Measurements from ENCODE around the gene PTPRCAP. TPM values are rescaled to one million over a fixed set of nuclear protein-coding genes. Genes with fewer than 3 reads are reported as not detected.
A peak's percentile ranks its signal among the peaks of the same experiment; 100 is the strongest.
"Not testable (repeated sequence)": the region's sequence is repeated elsewhere in the genome, so short reads cannot be mapped to it uniquely, and the experiment has no call there.

Gene PTPRCAP
- 1.7 TPM for total RNA-seq
- long read RNA-seq, partial matches to known transcripts: 1 of 1 reads
- long read RNA-seq, other reads (novel, unspliced or antisense): 0 of 1 reads

- intact Hi-C loops (cut with DNase I): no loop called here
- DNase-seq (ENCODE audit: missing footprints) (no peak), ATAC-seq (no peak)
Measured at GRCh38 chr11:67437082-67437808, at the start of gene PTPRCAP. PTPRCAP (minus strand) TSS chr11:67437682; CDS start chr11:67437619, 63 bp downstream.

- no peak for DNase-seq (ENCODE audit: missing footprints)
- intact Hi-C loops (cut with DNase I): no loop called here
- ATAC-seq: no peak
Measured at GRCh38 chr11:67486481-67487195, 49.2 kb upstream of the PTPRCAP start.

- intact Hi-C loops (cut with DNase I); ATAC-seq; DNase-seq (ENCODE audit: missing footprints): not testable (repeated sequence)
Measured at GRCh38 chr11:67485873-67486361, 48.4 kb upstream of the PTPRCAP start.

- no peak for ATAC-seq
- DNase-seq (ENCODE audit: missing footprints): no peak
- intact Hi-C loops (cut with DNase I): no loop called here
Measured at GRCh38 chr11:67484847-67485311, 47.4 kb upstream of the PTPRCAP start.

GRCh38 chr11:67483831-67484665 lies 46.6 kb upstream of the PTPRCAP start:
- DNase-seq (ENCODE audit: missing footprints) (no peak), ATAC-seq (no peak)
- intact Hi-C loops (cut with DNase I): loop anchor here (2.0 kb wide), 1 partner anchor 21 kb away; the partner anchor contains the start of gene PITPNM1

- peak; percentile 98 for ATAC-seq
- intact Hi-C loops (cut with DNase I): loop anchor here (2.0 kb wide), 1 partner anchor 22 kb away; the partner anchor contains the start of gene PITPNM1
- DNase-seq (ENCODE audit: missing footprints): peak; percentile 97
Measured at GRCh38 chr11:67482827-67483798, 45.6 kb upstream of the PTPRCAP start, which contains the start of gene AIP. AIP (plus strand) TSS chr11:67483026; CDS start chr11:67483159, 133 bp downstream.

- DNase-seq (ENCODE audit: missing footprints) (no peak), ATAC-seq (no peak)
- intact Hi-C loops (cut with DNase I): loop anchor here (2.0 kb wide), 1 partner anchor 22 kb away; the partner anchor contains the start of gene PITPNM1
Measured at GRCh38 chr11:67482275-67482826, 44.9 kb upstream of the PTPRCAP start.

GRCh38 chr11:67477344-67478050 lies 40.0 kb upstream of the PTPRCAP start:
- DNase-seq (ENCODE audit: missing footprints); ATAC-seq; intact Hi-C loops (cut with DNase I): not testable (repeated sequence)

GRCh38 chr11:67476692-67477091 lies 39.2 kb upstream of the PTPRCAP start:
- not testable (repeated sequence) for ATAC-seq; DNase-seq (ENCODE audit: missing footprints)

GRCh38 chr11:67472882-67473281 lies 35.4 kb upstream of the PTPRCAP start:
- ATAC-seq (no peak), DNase-seq (ENCODE audit: missing footprints) (no peak)
- intact Hi-C loops (cut with DNase I): no loop called here

More at GRCh38 chr11:67476692-67477091, 39.2 kb upstream of the PTPRCAP start:
- intact Hi-C loops (cut with DNase I): not testable (repeated sequence)

GRCh38 chr11:67470337-67471002 lies 33.0 kb upstream of the PTPRCAP start:
- no peak for ATAC-seq
- no peak for DNase-seq (ENCODE audit: missing footprints)
- intact Hi-C loops (cut with DNase I): no loop called here

- intact Hi-C loops (cut with DNase I): loop anchor here (1.0 to 5.0 kb wide), 3 partner anchors 27 to 67 kb away; partner anchors contain the start of genes CORO1B, PPP1CA and TBC1D10C
- ATAC-seq (no peak), DNase-seq (ENCODE audit: missing footprints) (no peak)
Measured at GRCh38 chr11:67469508-67469811, 32.0 kb upstream of the PTPRCAP start.

- DNase-seq (ENCODE audit: missing footprints) (peak; percentile 97), ATAC-seq (peak; percentile 95)
- intact Hi-C loops (cut with DNase I): loop anchor here (1.0 to 5.0 kb wide), 3 partner anchors 26 to 67 kb away; partner anchors contain the start of genes CORO1B, PPP1CA and TBC1D10C
Measured at GRCh38 chr11:67468759-67469507, 31.5 kb upstream of the PTPRCAP start, which contains the start of gene TMEM134. TMEM134 (minus strand) TSS chr11:67469251; CDS start chr11:67469192, 59 bp downstream.

GRCh38 chr11:67468456-67468758 lies 30.9 kb upstream of the PTPRCAP start:
- ATAC-seq (no peak), DNase-seq (ENCODE audit: missing footprints) (no peak)
- intact Hi-C loops (cut with DNase I): loop anchor here (2.0 to 5.0 kb wide), 2 partner anchors 26 to 66 kb away; partner anchors contain the start of genes CORO1B, PPP1CA and TBC1D10C

- intact Hi-C loops (cut with DNase I): loop anchor here (2.0 to 5.0 kb wide), 2 partner anchors 25 to 66 kb away; partner anchors contain the start of genes CORO1B, PPP1CA and TBC1D10C
- DNase-seq (ENCODE audit: missing footprints) (no peak), ATAC-seq (no peak)
Measured at GRCh38 chr11:67468056-67468455, 30.6 kb upstream of the PTPRCAP start.

All from Right ventricle myocardium inferior (tissue), 1 donor.